Sigmoid colon (tissue), 7 donors: ENCODE measurements around the gene PACRG. TPM values are rescaled to one million over a fixed set of nuclear protein-coding genes. Genes with fewer than 3 reads are reported as not detected.

Experiments used
- DNase-seq: peaks from one replicate; pipeline ENCODE4 v3.0.0-alpha.2; 2019
- H3K27ac ChIP-seq, 4 donors: fragments of 200-600 bp; sonication (generic); one replicate each; pipeline ENCODE4 v1.5.1; 2016 to 2019; ENCODE audit warnings: mild to moderate bottlenecking in 1 of 4
- H3K27me3 ChIP-seq, 3 donors: fragments of 200-600 bp; sonication (generic); one replicate each; pipeline ENCODE4 v1.5.1; 2019; ENCODE audit warnings: mild to moderate bottlenecking in 1 of 3
- H3K36me3 ChIP-seq, 4 donors: fragments of 200-600 bp; sonication (generic); one replicate each; pipeline ENCODE4 v1.5.1; 2016 to 2019
- H3K4me1 ChIP-seq, 4 donors: fragments of 200-600 bp; sonication (generic); one replicate each; pipeline ENCODE4 v1.5.1; 2017 to 2019
- H3K4me3 ChIP-seq, 4 donors: fragments of 200-600 bp; sonication (generic); one replicate each; pipeline ENCODE4 v1.5.1; 2017 to 2019; ENCODE audit warnings: mild to moderate bottlenecking in 2 of 4, moderate library complexity in 1 of 4
- H3K9me3 ChIP-seq, 4 donors: fragments of 200-600 bp in 3 of 4; sonication (generic) in 3 of 4; one replicate each; pipeline versions ENCODE4 v1.5.1 to v1.6.1; 2013 to 2019
- EP300 ChIP-seq, 4 donors: sonication (generic); formaldehyde crosslinking; IDR thresholded peaks; one replicate each; pipeline ENCODE4 v1.6.1; 2017; ENCODE audit warnings: antibody characterized with exemption in 4 of 4
- POLR2A ChIP-seq, 2 donors: fragments of 450-650 bp; IDR thresholded peaks; one replicate each; pipeline ENCODE4 v1.6.1; 2016; ENCODE audit warnings: antibody characterized with exemption in 2 of 2, mild to moderate bottlenecking in 2 of 2, moderate library complexity in 2 of 2
- POLR2AphosphoS5 ChIP-seq, 4 donors: sonication (generic); formaldehyde crosslinking; IDR thresholded peaks; one replicate each; pipeline ENCODE4 v1.6.1; 2017; ENCODE audit warnings: antibody characterized with exemption in 4 of 4
- WGBS, 2 donors: extraction: QIAGEN DNeasy Blood & Tissue Kit; methylation state at CpG; one replicate each; pipeline ENCODE4 v1.1.7; 2013; 5-methylcytosine and 5-hydroxymethylcytosine counted together
- intact Hi-C: fragments of 100-400 bp; cut with DNase I; formaldehyde crosslinking; loops from one replicate; pipeline ENCODE4 v1.15.1; 2023
- polyA plus RNA-seq, 3 donors: library from polyadenylated mRNA; stranded (reverse); fragments of 200-250 nt; gene quantifications; one replicate each; pipeline ENCODE4 v1.2.3, GENCODE V29; 2013
- total RNA-seq, 4 donors: library from RNA; depleted of rRNA; stranded (reverse); fragments of >200 nt; gene quantifications; one replicate each; pipeline ENCODE4 v1.1.0, GENCODE V29; 2016
- TF ChIP-seq, protein P1 (sequence below), 4 experiments: fragments of 450-650 bp in 3 of 4; fragments of 200-600 bp in 1 of 4; IDR thresholded peaks; one replicate each; pipeline ENCODE4 v1.5.1; 2016 to 2019; ENCODE audit warnings: antibody characterized with exemption in 4 of 4, mild to moderate bottlenecking in 3 of 4, moderate library complexity in 2 of 4
- donor health status: healthy with polysubstance abuse.
- donor health status: Bipolar disorder and iron deficiency.
- donor health status: healthy.

PACRG gene
- total and polyA plus RNA-seq, 7 donors = 0.12 to 6.9 (median 0.95) TPM; not detected in 2

DNA sequence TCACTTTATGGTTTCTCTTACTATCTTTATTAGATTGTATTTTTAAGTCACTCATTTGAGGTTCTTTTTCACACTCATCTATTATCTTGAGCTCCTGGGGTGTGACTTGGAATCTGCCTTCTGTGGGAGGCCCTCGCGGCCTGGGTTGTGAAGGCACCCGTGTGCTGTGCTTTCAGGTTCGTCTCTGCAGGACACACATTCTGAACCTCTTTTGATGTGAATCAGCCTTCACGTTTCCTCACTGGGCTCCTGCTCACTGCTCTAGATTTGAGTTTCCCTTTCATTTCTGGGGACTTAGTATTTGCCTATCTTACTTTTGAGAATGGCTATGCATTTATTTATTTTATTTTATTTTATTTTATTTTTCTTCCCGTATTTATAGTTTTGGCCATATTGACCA, 97.8 kb downstream of the PACRG start:
- TF ChIP-seq, protein P1, sequence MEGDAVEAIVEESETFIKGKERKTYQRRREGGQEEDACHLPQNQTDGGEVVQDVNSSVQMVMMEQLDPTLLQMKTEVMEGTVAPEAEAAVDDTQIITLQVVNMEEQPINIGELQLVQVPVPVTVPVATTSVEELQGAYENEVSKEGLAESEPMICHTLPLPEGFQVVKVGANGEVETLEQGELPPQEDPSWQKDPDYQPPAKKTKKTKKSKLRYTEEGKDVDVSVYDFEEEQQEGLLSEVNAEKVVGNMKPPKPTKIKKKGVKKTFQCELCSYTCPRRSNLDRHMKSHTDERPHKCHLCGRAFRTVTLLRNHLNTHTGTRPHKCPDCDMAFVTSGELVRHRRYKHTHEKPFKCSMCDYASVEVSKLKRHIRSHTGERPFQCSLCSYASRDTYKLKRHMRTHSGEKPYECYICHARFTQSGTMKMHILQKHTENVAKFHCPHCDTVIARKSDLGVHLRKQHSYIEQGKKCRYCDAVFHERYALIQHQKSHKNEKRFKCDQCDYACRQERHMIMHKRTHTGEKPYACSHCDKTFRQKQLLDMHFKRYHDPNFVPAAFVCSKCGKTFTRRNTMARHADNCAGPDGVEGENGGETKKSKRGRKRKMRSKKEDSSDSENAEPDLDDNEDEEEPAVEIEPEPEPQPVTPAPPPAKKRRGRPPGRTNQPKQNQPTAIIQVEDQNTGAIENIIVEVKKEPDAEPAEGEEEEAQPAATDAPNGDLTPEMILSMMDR (IDR thresholded peaks at IDR 0.05) = no peak
- no peak for TF ChIP-seq POLR2A (IDR thresholded peaks at IDR 0.05)
- Histone ChIP-seq H3K4me1 (no peaks in the 10 kb centered on the region), H3K27ac (no peak overlapping the region), H3K4me3 (no peak overlapping the region), H3K36me3 (no peaks in the 10 kb centered on the region), H3K27me3 (no peaks in the 10 kb centered on the region), H3K9me3 (no peaks in the 10 kb centered on the region)
- 68 to 79% methylated on average over 6 of the region's 6 CpGs for WGBS, 2 donors
- intact Hi-C loops = no loop called here
- no peak for DNase-seq

DNA sequence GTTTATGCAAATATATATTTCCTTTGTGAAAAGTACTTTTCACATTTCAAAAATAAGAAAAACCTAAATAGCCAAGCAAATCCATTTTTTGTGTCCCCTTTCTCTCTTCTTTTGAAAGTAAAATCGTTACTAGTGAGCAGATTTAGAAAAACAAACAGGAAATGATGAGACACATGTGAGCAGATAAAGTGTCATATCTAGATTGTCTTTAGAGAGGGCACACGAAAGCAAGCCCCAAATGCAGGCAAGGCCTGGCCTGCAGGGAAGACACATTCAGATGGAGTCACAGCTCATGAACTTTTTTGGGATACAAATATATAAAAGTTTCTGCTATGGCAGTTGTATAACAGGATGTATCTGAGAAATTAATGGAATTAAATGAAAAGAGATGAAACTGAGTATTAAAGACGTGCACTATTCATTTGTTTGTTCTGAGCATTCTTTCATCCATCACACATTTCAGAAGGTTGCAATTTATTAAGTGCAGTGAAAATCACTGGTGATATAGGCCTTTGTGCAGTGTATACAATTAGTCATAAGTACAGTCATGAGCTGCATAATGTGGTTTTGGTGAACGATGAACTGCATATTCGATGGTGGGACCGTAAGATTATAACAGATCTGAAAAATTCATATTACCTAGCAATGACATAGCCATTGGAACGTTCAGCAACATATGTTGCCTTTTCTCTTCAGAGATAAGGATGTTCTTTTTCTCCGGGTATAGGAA, 101.4 kb downstream of the PACRG start:
- intact Hi-C loops = no loop called here
- H3K4me3 ChIP-seq = no peak overlapping the region
- TF ChIP-seq, protein P1 (IDR thresholded peaks at IDR 0.05) = no peak
- TF ChIP-seq POLR2A (IDR thresholded peaks at IDR 0.05) (no peak), POLR2AphosphoS5 (IDR thresholded peaks at IDR 0.05) (no peak), EP300 (IDR thresholded peaks at IDR 0.05) (no peak)
- DNase-seq = no peak
- WGBS, 2 donors = 79 to 83% methylated on average over 8 of the region's 8 CpGs
- no peaks in the 10 kb centered on the region for H3K27me3 ChIP-seq
- H3K27ac ChIP-seq = no peak overlapping the region
- no peaks in the 10 kb centered on the region for H3K9me3 ChIP-seq
- H3K4me1 ChIP-seq = no peaks in the 10 kb centered on the region
- H3K36me3 ChIP-seq = no peaks in the 10 kb centered on the region

DNA sequence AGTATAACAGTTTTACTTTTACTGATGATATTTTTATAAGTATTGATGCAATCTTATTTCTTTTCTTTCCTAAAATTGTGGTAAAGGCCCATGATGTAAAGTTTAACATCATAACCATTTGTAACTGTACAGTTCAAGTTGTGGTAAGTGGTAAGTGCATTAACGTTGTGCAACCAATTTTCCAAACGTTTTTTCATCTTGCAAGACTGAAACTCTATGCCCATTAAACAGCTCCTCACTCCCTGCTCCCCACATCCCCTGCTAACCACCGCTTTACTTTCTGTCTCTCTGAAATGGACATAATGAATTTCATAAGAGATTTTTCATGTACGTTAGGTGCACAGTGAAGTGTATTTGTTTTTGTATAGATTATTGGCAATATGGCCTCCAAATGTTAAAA, 106.0 kb downstream of the PACRG start:
- WGBS, 2 donors = 77 to 84% methylated on average over 4 of the region's 4 CpGs
- DNase-seq = no peak
- no peak overlapping the region for H3K4me3 ChIP-seq

DNA sequence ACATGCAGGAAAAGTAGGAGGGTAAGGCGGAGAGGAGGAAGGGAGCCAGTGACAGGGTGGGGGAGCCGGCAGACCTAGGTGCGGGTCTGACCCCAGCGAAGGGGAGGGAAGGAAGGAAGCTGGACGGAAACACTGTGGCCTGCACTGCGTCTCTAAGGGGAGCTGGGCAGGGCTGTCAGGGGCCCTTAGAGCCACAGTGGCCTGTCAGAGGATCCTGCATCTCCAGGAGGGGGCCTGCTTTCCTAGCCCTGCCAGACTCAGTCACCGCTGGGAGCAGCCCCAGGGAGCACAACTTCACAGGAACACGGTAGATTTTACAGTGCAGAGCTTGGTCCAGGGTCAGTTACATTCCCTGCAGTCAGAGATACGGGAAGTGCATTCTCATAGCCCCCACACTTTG, 118.2 kb downstream of the PACRG start:
- H3K4me1 ChIP-seq = no peaks in the 10 kb centered on the region
- no peak overlapping the region for H3K27ac ChIP-seq
- DNase-seq = no peak
- H3K4me3 ChIP-seq = no peak overlapping the region
- TF ChIP-seq POLR2AphosphoS5 (IDR thresholded peaks at IDR 0.05) = no peak
- TF ChIP-seq, protein P1 (IDR thresholded peaks at IDR 0.05) = no peak
- no peak for TF ChIP-seq POLR2A (IDR thresholded peaks at IDR 0.05)
- TF ChIP-seq EP300 (IDR thresholded peaks at IDR 0.05) = no peak
- WGBS, 2 donors = 72 to 88% methylated on average over 9 of the region's 9 CpGs
- no peaks in the 10 kb centered on the region for H3K9me3 ChIP-seq
- no peaks in the 10 kb centered on the region for H3K36me3 ChIP-seq
- H3K27me3 ChIP-seq = no peaks in the 10 kb centered on the region
- intact Hi-C loops = no loop called here

More for the DNA sequence above, 106.0 kb downstream of the PACRG start:
- no peaks in the 10 kb centered on the region for H3K36me3 ChIP-seq
- no peaks in the 10 kb centered on the region for H3K27me3 ChIP-seq
- no peak overlapping the region for H3K27ac ChIP-seq
- no peaks in the 10 kb centered on the region for H3K4me1 ChIP-seq
- no peaks in the 10 kb centered on the region for H3K9me3 ChIP-seq
- TF ChIP-seq POLR2A (IDR thresholded peaks at IDR 0.05) (no peak), EP300 (IDR thresholded peaks at IDR 0.05) (no peak), POLR2AphosphoS5 (IDR thresholded peaks at IDR 0.05) (no peak)
- TF ChIP-seq, protein P1 (IDR thresholded peaks at IDR 0.05) = no peak
- intact Hi-C loops = no loop called here

DNA sequence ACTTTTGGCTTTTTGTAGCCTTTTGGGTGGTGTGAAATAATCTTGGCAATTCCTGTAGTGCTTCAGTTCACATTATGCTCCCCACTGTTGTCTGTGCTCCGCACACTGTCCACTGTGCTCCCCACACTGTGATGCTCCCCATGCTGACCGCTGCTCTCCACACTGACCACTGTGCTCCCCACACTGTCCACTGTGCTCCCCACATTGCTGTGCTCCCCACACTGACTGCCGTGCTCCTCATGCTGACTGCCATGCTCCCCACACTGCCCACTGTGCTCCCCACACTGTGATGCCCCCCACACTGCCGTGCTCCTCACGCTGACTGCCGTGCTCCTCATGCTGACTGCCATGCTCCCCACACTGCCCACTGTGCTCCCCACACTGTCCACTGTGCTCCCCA, 118.9 kb downstream of the PACRG start:
- H3K4me3 ChIP-seq = no peak overlapping the region
- H3K27ac ChIP-seq = no peak overlapping the region
- H3K36me3 ChIP-seq = no peaks in the 10 kb centered on the region
- TF ChIP-seq POLR2AphosphoS5 (IDR thresholded peaks at IDR 0.05) (no peak), EP300 (IDR thresholded peaks at IDR 0.05) (no peak), POLR2A (IDR thresholded peaks at IDR 0.05) (no peak)
- TF ChIP-seq, protein P1 (IDR thresholded peaks at IDR 0.05) = no peak
- WGBS, 2 donors = 95% methylated on average over 6 of the region's 6 CpGs
- intact Hi-C loops = no loop called here
- no peak for DNase-seq
- H3K27me3 ChIP-seq = no peaks in the 10 kb centered on the region
- H3K9me3 ChIP-seq = no peaks in the 10 kb centered on the region
- H3K4me1 ChIP-seq = no peaks in the 10 kb centered on the region
